Inflammatory macrophage treated with lipopolysaccharide for 4 hours (primary cell): ENCODE measurements around the gene GADD45GIP1.
"Not testable (repeated sequence)": the region's sequence is repeated elsewhere in the genome, so short reads cannot be mapped to it uniquely, and the experiment has no call there.

Experiments
- DNase-seq: peaks from one replicate; pipeline ENCODE4 v3.0.0-alpha.2; 2020

GADD45GIP1 gene

DNA sequence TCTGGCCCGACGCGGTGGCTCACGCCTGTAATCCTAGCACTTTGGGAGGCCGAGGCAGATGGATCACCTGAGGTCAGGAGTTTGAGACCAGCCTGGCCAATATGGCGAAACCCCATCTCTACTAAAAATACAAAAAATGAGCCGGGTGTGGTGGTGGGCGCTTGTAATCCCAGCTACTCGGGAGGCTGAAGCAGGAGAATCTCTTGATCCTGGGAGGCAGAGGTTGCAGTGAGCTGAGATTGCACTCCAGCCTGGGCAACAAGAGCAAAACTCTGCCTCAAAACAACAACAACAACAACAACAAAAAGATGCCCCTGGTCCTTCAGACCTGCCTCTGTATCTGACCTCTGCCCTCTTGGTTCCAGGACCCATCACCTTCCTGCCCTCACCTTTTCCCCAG is 1.4 kb downstream of the GADD45GIP1 start:
- DNase-seq = not testable (repeated sequence)

DNA sequence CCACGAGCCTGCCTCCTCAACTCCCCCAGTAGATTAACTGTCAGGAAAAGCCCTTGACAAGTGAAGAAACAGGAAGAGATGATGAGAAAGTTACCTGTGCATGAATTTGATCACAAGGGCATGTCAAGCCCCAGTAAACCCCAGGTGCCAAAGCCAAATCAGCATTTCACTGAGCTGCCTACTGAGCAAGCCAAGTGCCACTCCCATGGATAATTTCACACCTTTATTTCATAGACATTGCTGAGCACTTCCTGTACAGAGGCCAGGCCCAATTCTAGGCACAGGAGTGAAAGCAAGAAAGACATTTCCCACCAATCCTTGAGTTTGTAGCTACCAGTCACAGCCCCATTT is 2.4 kb downstream of the GADD45GIP1 start:
- DNase-seq = no peak

DNA sequence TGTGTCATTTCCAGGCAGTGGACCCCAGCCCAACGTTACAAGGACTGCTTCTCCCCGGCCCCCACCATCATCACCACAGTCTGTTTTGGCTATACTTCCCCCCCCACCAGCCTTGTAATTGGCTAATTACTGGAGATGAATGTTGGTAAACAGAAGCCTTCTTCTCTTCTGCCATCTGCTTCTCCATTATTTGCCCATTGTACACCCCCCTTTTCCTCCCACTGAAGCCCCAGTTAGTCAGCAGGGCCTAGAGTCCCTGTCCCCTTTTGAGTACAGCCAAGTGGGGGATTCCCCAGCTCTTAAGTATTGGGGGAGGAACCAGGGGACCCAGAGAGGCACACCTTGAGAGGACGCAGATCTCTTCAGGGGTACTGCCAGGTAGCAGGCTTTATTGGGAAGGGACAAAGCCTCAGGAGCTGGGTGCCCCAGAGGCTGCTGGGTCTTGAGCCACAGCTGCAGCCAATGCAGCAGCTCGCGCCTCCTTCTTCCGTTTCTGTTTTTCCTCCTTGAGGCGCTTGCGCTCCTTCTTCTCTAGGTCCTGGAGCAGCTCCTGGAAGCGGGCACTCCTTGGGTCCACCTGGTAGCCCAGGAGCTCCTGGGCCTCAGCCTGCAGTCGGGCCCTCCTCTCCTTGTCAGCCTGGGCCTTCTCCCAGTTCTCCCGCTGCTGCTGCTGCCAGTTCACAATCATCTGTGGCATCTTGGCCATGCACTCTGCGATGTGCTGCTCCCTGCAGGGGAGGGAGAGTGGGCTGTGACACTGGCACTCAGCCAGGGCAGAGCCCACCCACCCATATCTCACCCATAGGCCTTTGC is 3.0 kb downstream of the GADD45GIP1 start:
- no peak for DNase-seq

DNA sequence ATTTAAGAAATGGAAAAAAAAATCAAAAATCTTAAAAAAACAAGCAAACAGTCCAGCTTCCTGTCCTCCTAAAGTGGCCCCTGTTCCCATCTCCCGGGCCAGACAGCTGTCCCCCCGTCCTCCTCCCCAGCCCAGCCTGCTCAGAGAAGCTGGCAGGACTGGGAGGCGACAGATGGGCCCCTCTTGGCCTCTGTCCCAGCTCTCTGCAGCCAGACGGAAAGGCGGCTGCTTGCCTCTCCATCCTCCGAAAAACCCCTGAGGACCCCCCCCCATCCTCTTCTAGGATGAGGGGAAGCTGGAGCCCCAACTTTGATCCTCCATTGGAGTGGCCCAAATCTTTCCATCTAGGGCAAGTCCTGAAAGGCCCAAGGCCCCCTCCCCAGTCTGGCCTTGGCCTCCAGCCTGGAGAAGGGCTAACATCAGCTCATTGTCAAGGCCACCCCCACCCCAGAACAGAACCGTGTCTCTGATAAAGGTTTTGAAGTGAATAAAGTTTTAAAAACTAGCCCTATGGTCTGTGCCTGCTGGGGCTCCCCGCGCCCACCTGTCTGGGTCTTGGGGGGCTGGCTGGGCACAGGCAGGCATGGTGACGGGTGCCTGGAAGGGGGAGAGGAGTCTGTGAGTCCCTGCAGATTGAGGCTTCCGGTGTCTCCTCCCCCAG is 3.8 kb downstream of the GADD45GIP1 start:
- no peak for DNase-seq

DNA sequence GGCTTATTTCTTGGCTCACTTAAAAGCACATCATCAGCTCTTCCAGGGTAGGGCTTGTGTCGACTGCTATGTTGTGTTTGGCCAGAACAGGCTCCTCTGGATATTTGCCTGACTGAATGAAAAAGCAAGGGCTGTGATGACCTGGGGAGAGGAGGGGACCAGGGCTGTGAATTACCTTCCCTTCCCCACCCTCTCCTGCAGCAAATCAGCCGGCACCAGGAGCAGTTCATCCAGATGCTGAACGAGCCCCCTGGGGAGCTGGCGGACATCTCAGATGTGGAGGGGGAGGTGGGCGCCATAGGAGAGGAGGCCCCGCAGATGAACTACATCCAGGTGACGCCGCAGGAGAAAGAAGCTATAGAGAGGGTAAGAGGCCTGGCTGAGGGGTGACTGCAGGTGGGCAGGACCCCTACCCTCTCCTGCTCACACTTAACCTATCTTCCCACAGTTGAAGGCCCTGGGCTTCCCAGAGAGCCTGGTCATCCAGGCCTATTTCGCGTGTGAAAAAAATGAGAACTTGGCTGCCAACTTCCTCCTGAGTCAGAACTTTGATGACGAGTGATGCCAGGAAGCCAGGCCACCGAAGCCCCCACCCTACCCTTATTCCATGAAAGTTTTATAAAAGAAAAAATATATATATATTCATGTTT is 4.4 kb downstream of the GADD45GIP1 start:
- peak; percentile 64 for DNase-seq

DNA sequence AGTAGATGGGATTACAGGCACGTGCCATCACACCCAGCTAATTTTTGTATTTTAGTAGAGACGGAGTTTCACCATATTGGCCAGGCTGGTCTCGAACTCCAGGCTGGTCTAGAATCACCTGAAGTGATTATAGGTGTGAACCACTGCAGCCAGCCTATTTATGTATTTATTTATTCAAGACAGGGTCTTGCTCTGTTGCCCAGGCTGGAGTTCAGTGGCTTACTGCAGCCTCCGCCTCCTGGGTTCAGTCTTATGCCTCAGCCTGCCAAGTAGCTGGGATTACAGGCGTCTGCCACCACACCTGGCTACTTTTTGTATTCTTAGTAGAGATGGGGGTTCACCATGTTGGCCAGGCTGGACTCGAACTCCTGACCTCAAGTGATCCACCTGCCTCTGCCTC is 5.0 kb downstream of the GADD45GIP1 start:
- DNase-seq = not testable (repeated sequence)

DNA sequence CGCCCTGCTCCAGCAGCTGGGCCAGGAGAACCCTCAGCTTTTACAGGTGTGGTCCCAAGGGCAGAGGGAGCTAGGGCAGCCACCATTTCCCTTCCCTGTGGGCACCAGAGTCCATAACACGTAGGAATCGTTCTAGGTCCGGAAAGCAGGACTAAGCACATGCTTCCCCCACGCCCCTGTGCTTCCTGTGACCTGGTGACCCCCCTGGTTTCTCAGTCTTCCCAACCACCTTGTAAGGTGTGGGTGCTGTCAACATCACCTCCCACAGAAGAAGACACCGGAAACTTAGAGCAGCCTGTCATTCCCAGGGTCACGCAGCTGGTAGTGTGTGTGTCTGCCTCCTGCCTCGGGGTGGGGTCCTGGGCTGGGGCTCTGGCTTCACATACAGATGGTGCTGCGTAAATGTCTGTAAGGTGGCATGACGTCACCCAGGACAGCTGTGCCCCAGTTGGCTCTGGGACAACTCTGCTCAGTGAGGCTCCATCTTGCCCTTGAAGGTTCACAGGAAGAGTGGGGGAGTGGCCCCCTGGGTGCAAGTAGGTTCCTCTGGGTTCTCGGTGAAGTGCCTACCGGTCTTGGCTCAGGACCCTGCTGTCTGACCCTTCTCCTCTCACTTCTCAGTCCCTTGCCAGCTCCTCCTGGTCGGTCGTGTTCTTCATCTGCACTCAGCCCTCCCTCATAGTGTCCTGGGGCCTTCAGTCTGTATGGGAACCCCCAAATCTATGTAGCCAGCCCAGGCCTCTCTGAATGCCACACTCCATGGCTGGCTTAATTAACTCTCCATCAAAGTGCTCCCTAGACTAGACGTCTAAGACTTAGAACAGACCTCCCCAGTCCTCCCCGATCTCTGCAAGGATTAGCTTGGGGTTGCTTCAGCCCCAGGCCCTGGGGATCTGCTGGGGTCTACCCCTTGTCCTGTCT is 7.4 kb downstream of the GADD45GIP1 start:
- no peak for DNase-seq

DNA sequence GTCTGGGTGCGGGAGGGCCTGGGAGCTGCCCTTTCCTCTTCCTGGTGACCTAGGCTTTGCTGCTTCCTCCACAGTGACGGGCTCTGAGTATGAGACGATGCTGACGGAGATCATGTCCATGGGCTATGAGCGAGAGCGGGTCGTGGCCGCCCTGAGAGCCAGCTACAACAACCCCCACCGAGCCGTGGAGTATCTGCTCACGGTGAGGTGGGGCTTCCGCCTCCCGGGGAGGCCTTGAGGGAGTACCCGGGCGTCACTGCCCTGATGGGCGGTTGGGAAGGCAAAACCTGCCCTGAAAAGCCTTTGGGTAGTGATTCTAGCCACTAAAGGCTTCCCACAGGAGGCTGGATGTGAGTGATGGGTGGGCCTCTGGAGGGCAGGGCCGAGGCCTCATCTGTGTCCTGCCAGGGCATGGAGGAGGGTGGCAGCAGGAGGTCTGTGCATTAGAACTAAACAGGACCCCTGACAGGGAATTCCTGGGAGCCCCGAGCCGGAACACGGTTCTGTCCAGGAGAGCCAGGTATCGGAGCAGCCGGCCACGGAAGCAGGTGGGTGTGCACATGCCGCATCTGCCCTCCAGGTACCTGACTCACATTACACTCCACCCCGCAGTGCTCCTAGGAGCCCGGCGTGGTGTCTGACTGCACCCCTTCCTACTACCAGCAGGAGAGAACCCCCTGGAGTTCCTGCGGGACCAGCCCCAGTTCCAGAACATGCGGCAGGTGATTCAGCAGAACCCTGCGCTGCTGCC is 8.2 kb downstream of the GADD45GIP1 start:
- DNase-seq = no peak

DNA sequence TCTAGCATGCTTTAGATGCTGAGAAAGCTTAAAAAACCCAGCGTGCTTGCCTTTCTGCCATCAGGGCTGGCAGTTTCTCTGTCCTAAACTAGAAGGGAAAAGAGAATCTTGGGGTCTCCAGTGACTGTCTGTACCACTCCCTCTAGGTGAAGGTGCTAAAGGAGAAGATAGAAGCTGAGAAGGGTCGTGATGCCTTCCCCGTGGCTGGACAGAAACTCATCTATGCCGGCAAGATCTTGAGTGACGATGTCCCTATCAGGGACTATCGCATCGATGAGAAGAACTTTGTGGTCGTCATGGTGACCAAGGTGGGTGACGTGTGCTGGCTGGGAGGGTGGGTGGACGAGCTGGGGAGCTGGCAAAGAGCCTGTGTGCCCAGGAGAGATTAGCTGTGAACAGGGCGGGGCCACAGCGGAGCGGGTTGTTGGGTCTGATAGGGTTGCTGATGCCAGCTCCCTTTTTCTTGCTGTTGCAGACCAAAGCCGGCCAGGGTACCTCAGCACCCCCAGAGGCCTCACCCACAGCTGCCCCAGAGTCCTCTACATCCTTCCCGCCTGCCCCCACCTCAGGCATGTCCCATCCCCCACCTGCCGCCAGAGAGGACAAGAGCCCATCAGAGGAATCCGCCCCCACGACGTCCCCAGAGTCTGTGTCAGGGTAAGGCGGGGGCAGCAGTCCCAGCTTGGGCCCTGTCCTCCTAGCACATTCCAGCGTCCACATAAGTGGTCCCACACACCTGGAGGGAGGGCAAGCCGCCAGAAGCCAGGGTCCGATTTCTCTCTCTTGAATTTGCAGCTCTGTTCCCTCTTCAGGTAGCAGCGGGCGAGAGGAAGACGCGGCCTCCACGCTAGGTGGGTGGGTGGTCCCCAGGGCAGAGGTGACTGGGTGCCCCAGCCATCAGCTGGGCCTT is 9.1 kb downstream of the GADD45GIP1 start:
- DNase-seq = no peak

DNA sequence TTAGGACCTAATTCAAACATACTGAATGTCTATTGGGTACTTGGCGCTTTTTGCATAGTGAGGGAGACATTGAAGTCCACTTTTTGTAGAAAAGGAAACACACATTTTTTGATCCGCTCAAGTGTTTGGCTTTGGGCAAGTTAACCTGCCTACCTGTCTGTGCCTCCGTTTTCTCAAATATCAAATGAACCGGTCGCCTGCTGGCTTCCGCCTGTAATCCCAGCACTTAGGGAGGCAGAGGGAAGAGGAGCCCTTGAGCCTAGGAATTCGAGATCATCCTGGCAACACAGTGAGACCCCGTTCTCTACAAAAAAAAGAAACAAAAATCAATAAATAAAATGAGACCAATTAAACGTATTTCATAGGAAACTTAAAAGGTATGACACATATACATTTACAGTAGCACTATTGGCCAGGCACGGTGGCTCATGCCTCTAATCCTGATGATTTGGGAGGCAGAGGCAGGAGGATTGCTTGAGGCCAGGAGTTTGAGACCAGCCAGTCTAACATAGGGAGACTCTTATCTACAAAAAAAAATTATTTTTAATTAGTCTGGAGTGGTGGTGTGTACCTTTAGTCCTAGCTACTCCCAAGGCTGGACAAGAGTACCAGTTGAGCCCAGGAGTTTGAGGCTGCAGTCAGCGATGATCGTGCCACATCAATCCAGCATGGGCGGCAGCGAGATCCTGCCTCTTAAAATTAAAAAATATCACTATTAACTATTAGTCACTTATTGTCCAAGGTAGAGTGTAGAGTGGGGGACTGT is 10.1 kb downstream of the GADD45GIP1 start:
- DNase-seq = no peak

DNA sequence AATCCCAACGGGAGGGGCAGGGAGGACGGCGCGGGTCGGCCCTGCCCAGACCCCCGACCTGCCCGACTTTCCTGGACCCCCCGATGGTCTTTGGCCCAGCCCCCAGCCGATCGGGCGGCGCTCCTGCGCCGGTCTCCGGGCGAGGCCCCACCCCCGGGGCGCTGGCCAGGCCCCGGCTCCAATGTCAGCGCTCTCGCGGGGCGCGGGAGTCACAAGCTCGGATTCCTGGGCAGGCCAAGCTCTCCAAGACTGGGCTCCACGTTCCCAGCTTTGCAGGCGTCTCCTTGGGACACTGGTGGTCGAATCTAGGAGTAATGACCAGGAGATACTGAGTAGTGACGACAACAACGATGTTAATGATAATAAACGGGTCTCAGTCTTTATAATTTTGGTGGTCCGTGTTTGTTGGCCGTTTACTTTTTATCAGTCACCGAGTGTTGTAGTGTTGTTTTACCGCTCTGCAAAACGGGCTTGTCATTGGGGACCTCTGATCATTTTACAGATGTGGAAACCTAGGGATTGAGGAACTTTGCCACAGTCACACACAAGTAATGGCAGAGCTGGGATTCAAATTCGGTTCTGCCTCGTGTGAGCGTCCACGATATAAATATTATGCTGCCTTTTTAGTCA is 10.8 kb downstream of the GADD45GIP1 start:
- DNase-seq = peak; percentile 68

DNA sequence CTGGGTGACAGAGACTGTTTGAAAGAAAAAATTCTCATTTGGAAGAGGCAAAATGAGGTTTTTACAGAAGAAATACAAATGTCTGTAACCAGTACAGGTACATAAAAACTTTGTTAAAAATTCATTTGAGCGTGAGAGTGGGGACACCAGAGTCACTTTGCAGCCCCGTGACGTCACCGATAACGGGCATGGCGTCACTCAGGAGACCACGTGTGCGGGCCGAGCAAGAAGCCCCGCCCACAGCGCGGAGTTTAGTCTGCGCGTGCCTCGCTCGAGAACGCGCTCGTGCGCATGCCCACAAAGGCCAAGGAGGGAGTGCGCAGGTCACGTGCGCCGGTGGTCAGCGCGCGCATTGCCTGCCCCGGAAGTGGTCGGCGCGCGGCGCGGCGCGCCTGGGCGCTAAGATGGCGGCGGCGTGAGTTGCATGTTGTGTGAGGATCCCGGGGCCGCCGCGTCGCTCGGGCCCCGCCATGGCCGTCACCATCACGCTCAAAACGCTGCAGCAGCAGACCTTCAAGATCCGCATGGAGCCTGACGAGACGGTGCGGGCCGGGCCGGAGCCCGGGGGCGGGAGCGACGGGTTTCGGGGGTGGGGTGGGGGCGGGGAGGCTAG is 11.4 kb downstream of the GADD45GIP1 start, which contains the start of gene RAD23A:
TSS of gene RAD23A (plus strand) at position 384 of the 613 bp plus-strand sequence. CDS start at position 471, 87 bp downstream.
- peak; percentile 100 for DNase-seq

DNA sequence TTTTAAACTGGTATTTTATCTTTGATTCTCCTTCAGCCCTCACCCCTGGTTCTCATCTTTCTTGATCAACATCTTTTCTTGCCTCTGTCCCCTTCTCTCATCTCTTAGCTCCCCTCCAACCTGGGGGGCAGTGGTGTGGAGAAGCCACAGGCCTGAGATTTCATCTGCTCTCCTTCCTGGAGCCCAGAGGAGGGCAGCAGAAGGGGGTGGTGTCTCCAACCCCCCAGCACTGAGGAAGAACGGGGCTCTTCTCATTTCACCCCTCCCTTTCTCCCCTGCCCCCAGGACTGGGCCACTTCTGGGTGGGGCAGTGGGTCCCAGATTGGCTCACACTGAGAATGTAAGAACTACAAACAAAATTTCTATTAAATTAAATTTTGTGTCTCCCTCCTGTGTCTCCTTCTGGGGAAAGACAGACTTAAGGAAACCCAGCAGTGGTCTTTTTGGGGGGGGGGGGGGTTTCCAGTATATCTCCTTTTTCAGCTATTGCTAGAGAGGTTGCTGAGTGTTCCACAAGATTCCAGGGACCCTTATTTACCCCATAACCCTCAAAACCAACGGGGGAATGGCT is 12.8 kb downstream of the GADD45GIP1 start:
- no peak for DNase-seq

DNA sequence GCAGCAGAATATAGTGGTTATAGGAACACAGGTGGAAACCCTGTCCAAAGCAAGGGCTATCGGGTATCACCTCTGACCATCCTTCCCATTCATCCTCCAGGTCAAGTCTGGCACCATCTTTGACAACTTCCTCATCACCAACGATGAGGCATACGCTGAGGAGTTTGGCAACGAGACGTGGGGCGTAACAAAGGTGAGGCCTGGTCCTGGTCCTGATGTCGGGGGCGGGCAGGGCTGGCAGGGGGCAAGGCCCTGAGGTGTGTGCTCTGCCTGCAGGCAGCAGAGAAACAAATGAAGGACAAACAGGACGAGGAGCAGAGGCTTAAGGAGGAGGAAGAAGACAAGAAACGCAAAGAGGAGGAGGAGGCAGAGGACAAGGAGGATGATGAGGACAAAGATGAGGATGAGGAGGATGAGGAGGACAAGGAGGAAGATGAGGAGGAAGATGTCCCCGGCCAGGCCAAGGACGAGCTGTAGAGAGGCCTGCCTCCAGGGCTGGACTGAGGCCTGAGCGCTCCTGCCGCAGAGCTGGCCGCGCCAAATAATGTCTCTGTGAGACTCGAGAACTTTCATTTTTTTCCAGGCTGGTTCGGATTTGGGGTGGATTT is 13.5 kb downstream of the GADD45GIP1 start:
- DNase-seq = no peak

DNA sequence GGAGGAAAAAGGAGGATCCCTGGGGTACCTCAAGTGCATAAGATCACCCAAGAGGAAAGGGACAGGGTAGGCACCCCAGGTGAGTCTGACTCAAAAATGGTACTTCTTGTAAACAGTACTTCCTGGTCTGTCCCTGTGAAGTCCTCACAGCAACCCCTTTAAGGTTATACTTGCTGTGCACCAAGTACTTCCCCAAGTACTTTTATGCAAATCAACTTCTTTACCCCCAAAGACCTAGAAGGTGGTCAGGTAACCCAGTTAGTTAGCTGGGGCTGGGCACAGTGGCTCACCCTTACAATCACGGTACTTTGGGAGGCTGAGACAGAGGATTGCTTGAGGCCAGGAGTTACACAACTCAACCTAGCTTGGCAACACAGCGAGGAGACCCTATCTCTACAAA is 16.1 kb downstream of the GADD45GIP1 start:
- DNase-seq = no peak

DNA sequence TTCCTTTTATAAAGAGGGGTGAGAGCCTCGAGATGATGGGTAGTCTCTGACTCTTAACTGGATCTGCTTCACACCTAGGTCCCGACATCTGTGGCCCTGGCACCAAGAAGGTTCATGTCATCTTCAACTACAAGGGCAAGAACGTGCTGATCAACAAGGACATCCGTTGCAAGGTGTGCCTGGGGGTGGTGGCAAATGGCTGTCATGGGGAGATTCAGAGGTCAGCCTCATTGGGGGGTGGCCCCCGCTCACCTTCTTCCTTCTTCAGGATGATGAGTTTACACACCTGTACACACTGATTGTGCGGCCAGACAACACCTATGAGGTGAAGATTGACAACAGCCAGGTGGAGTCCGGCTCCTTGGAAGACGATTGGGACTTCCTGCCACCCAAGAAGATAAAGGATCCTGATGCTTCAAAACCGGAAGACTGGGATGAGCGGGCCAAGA is 17.0 kb downstream of the GADD45GIP1 start:
- no peak for DNase-seq

DNA sequence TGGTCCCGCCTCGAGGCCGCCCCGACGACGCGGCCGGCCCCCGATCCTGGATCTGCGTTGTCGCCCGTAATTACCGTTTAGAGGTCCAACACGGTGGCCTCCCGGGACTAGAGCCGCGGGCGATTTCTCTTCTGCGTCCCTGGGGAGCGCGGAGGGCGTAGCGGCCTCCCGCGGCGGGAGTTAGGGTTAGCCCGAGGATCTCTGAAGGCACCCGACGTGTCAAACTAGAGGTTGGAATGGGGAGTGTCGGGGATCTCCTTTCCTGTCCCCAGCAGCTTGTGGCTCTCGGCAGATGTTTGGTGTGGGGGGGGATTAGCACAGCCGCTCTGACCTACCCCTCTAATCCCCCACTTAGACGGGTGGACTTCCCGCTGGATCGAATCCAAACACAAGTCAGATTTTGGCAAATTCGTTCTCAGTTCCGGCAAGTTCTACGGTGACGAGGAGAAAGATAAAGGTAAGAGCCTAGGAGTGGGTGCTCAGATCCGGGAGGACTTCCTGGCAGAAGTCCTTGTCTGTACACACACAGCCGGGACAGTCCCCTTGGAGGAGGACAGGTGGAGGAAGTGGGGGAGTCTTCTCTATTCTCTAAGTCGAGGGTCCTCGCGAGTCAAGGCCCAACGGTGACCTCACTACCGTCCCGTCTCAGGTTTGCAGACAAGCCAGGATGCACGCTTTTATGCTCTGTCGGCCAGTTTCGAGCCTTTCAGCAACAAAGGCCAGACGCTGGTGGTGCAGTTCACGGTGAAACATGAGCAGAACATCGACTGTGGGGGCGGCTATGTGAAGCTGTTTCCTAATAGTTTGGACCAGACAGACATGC is 18.0 kb downstream of the GADD45GIP1 start:
- DNase-seq = peak; percentile 63
